PC-3 (cell line): ENCODE measurements around the gene IGSF23.

Source experiments
- CTCF ChIP-seq: fragments of 300-600 bp; sonication (generic); conservative IDR thresholded peaks from 2 replicates; pipeline ENCODE4 v1.5.1; 2017; ENCODE audit warnings: antibody characterized with exemption, low read depth, mild to moderate bottlenecking, low read length
- EZH2 ChIP-seq: fragments of 300-600 bp; sonication (generic); IDR thresholded peaks from one replicate; pipeline ENCODE4 v1.6.1; 2017; ENCODE audit warnings: antibody characterized with exemption, mild to moderate bottlenecking, low read length; ENCODE audit not compliant: unreplicated experiment
- EZH2phosphoT487 ChIP-seq: fragments of 300-600 bp; sonication (generic); IDR thresholded peaks from 2 replicates; pipeline ENCODE4 v1.6.1; 2018; ENCODE audit warnings: mild to moderate bottlenecking, antibody characterized with exemption, low read length, borderline replicate concordance

GRCh38 chr19:44574186-44574950 is 39.0 kb upstream of the IGSF23 start:
- TF ChIP-seq CTCF (no peak), EZH2phosphoT487 (no peak), EZH2 (no peak)
